ENCODE data around the gene YES1.

DNA sequence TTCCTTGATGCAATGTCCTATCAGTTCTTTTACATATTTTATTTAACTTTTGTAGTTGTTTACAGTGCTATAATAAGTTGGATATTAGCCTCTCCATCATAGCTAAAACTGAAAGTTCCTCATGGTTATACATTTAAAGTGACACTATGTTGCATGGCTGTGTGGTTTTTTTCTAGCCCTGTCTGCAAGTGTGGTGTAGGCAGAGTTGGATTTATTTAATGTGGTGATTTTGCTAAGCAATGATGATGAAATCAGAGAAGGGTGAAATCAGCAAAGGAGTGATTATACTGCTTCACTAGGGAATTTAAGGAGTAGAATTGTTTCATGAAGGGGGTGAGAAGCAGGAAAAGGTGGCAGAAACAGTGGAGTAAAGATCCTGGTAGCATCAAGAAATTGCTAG, 81.3 kb downstream of the YES1 start:
- TF ChIP-seq, protein P1, sequence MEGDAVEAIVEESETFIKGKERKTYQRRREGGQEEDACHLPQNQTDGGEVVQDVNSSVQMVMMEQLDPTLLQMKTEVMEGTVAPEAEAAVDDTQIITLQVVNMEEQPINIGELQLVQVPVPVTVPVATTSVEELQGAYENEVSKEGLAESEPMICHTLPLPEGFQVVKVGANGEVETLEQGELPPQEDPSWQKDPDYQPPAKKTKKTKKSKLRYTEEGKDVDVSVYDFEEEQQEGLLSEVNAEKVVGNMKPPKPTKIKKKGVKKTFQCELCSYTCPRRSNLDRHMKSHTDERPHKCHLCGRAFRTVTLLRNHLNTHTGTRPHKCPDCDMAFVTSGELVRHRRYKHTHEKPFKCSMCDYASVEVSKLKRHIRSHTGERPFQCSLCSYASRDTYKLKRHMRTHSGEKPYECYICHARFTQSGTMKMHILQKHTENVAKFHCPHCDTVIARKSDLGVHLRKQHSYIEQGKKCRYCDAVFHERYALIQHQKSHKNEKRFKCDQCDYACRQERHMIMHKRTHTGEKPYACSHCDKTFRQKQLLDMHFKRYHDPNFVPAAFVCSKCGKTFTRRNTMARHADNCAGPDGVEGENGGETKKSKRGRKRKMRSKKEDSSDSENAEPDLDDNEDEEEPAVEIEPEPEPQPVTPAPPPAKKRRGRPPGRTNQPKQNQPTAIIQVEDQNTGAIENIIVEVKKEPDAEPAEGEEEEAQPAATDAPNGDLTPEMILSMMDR (optimal IDR thresholded peaks at IDR 0.05 in 1 of 3, IDR thresholded peaks at IDR 0.05 in 1 of 3, conservative IDR thresholded peaks at IDR 0.05 in 1 of 3; ENCODE audit: extremely low read depth in 1 of 3, insufficient read depth in 2 of 3, low read length in 3 of 3): no peak
- TF ChIP-seq EZH2 (IDR thresholded peaks at IDR 0.05; ENCODE audit: low read length): no peak

Data from keratinocyte (primary cell).